K562 (cell line): ENCODE results near the gene IL21. TPM values are rescaled to one million over a fixed set of nuclear protein-coding genes. Genes with fewer than 3 reads are reported as not detected.

Experiments
- C11orf30 ChIP-seq: fragments of 450-650 bp; IDR thresholded peaks from 2 replicates; pipeline ENCODE4 v1.6.1; 2016; ENCODE audit warnings: low read depth, mild to moderate bottlenecking
- CGGBP1 ChIP-seq: fragments of 250-450 bp; sonication (Bioruptor Pico); IDR thresholded peaks from 2 replicates; pipeline ENCODE4 v1.9.0; 2021; ENCODE audit warnings: mild to moderate bottlenecking
- CHAMP1 ChIP-seq: fragments of 450-650 bp; IDR thresholded peaks from 2 replicates; pipeline ENCODE4 v1.6.1; 2016; ENCODE audit warnings: mild to moderate bottlenecking
- E2F6 ChIP-seq, 2 experiments: IDR thresholded peaks; 2 replicates each; pipeline ENCODE4 v1.6.1; 2011; ENCODE audit warnings: borderline replicate concordance in 1 of 2, control low read depth in 1 of 2, low read depth in 1 of 2, low read length in 1 of 2, mild to moderate bottlenecking in 1 of 2, mixed read lengths in 1 of 2, moderate library complexity in 1 of 2; ENCODE audit not compliant: insufficient read depth in 1 of 2, insufficient read length in 1 of 2, poor library complexity in 1 of 2, severe bottlenecking in 1 of 2; ENCODE audit errors: extremely low read depth in 1 of 2
- EGR1 ChIP-seq: fragments of 450-650 bp; conservative IDR thresholded peaks from 2 replicates; pipeline ENCODE4 v1.6.1; 2017; ENCODE audit warnings: mild to moderate bottlenecking
- HDGF ChIP-seq: fragments of 450-650 bp; IDR thresholded peaks from 2 replicates; pipeline ENCODE4 v1.6.1; 2016
- MAX ChIP-seq: sonication (generic); formaldehyde crosslinking; IDR thresholded peaks from 2 replicates; pipeline ENCODE4 v1.9.0; 2022; ENCODE audit warnings: mild to moderate bottlenecking, missing genetic modification reagents
- MITF ChIP-seq: IDR thresholded peaks from 2 replicates; pipeline ENCODE4 v1.6.1; 2014; ENCODE audit warnings: antibody characterized with exemption
- MYC ChIP-seq, 2 experiments: fragments of 250-450 bp in 1 of 2; sonication (Bioruptor Pico) in 1 of 2; IDR thresholded peaks; 2 replicates each; pipeline versions ENCODE4 v1.5.1 to v1.6.1; 2012 to 2021; ENCODE audit warnings: low read depth in 2 of 2, borderline replicate concordance in 1 of 2, improper control_type of control experiment in 1 of 2, low read length in 1 of 2, mild to moderate bottlenecking in 1 of 2, moderate library complexity in 1 of 2
- PPARD ChIP-seq: fragments of 250-450 bp; sonication (Bioruptor Pico); IDR thresholded peaks from 2 replicates; pipeline ENCODE4 v1.8.0; 2022; ENCODE audit warnings: inconsistent platforms, mild to moderate bottlenecking, moderate library complexity
- RFX5 ChIP-seq: IDR thresholded peaks from 2 replicates; pipeline ENCODE4 v1.6.1; 2011; ENCODE audit warnings: low read depth, mild to moderate bottlenecking, improper control_type of control experiment, low read length
- SREBF2 ChIP-seq: sonication (generic); formaldehyde crosslinking; IDR thresholded peaks from 2 replicates; pipeline ENCODE4 v1.4.0; 2020; ENCODE audit warnings: mild to moderate bottlenecking, missing genetic modification reagents
- STAT5A ChIP-seq: IDR thresholded peaks from 2 replicates; pipeline ENCODE4 v1.6.1; 2012; ENCODE audit warnings: low read length, inconsistent platforms, borderline replicate concordance
- TCF15 ChIP-seq: fragments of 250-450 bp; sonication (Bioruptor Pico); IDR thresholded peaks from 2 replicates; pipeline ENCODE4 v1.8.0; 2022; ENCODE audit warnings: moderate library complexity, mild to moderate bottlenecking, inconsistent platforms
- TFAP4 ChIP-seq: sonication (generic); formaldehyde crosslinking; IDR thresholded peaks from 2 replicates; pipeline ENCODE4 v1.8.0; 2022; ENCODE audit warnings: missing genetic modification reagents, mild to moderate bottlenecking, moderate library complexity, borderline replicate concordance
- TOE1 ChIP-seq, 2 experiments: fragments of 450-650 bp in 1 of 2; sonication (generic) in 1 of 2; formaldehyde crosslinking in 1 of 2; IDR thresholded peaks; 2 replicates each; pipeline versions ENCODE4 v1.7.1 to v1.8.0; 2016 to 2022; ENCODE audit warnings: borderline replicate concordance in 2 of 2, mild to moderate bottlenecking in 2 of 2, antibody characterized with exemption in 1 of 2, inconsistent platforms in 1 of 2, low read depth in 1 of 2, missing genetic modification reagents in 1 of 2, moderate library complexity in 1 of 2
- ZKSCAN8 ChIP-seq: fragments of 200-800 bp; sonication (Bioruptor generic); IDR thresholded peaks from 2 replicates; pipeline ENCODE4 v1.6.1; 2016; ENCODE audit warnings: missing genetic modification characterization, missing compliant biosample characterization
- ZNF184 ChIP-seq: sonication (generic); formaldehyde crosslinking; IDR thresholded peaks from 2 replicates; pipeline ENCODE4 v1.5.0; 2020; ENCODE audit warnings: missing genetic modification reagents
- ZNF785 ChIP-seq: fragments of 250-450 bp; sonication (Bioruptor Pico); IDR thresholded peaks from 2 replicates; pipeline ENCODE4 v1.4.0; 2020; ENCODE audit warnings: mild to moderate bottlenecking
- polyA plus RNA-seq, 8 experiments: library from polyadenylated mRNA; depleted of rRNA in 4 of 8; stranded (reverse) in 5 of 8; unstranded in 3 of 8; fragments of >200 nt; fragmentation: Nextera tagmentation in 2 of 8; fragmentation: Illumina TruSeq in 1 of 8; extraction: Ambion mirVana in 2 of 8; extraction: Trizol in 1 of 8; gene quantifications; 2 replicates each; pipeline versions ENCODE4 v1.2.1 to v1.2.3, GENCODE V29; 2011 to 2014; ENCODE audit warnings: inconsistent platforms in 1 of 8, missing spikeins in 1 of 8
- total RNA-seq, 7 experiments: library from RNA; depleted of rRNA in 6 of 7; stranded (reverse); fragments of >200 nt in 6 of 7; fragmentation: Illumina TruSeq in 2 of 7; extraction: Trizol in 2 of 7; gene quantifications; 2 replicates each; pipeline versions ENCODE4 v1.2.1 to v1.2.3, GENCODE V29; 2011 to 2021; ENCODE audit warnings: low replicate concordance in 1 of 7

The IL21 gene
- total and polyA plus RNA-seq, 9 of the 15 experiments (the other 6 are each of a cell fraction or from before 2014, with no cell fraction given) = not detected

GRCh38 chr4:122602277-122603142 lies 18.4 kb downstream of the IL21 start (continued):
- no peak for TF ChIP-seq ZNF184
- no peak for TF ChIP-seq HDGF
- TF ChIP-seq MITF = no peak
- TF ChIP-seq CGGBP1 (CRISPR knock-in tag) = no peak
- no peak for TF ChIP-seq TFAP4 (CRISPR knock-in tag)
- no peak for TF ChIP-seq ZKSCAN8 (CRISPR knock-in tag)
- TF ChIP-seq C11orf30 = no peak
- TF ChIP-seq TCF15 (CRISPR knock-in tag) = no peak
- no peak for TF ChIP-seq E2F6 (IDR thresholded peaks at IDR 0.05; ENCODE audit: borderline replicate concordance in 1 of 2, extremely low read depth in 1 of 2, insufficient read depth in 1 of 2, insufficient read length in 1 of 2, low read depth in 1 of 2, low read length in 1 of 2, poor library complexity in 1 of 2, severe bottlenecking in 1 of 2)
- TF ChIP-seq CHAMP1 = 0 out of 2 replicates have a peak, but pooled peaks have one; percentile 59
- no peak for TF ChIP-seq MAX (CRISPR knock-in tag)
- TF ChIP-seq MYC (IDR thresholded peaks at IDR 0.05; ENCODE audit: low read depth, low read length) = no peak; the same call in 1 of the 2 replicates
- TF ChIP-seq MYC (CRISPR knock-in tag; IDR thresholded peaks at IDR 0.05; ENCODE audit: borderline replicate concordance, low read depth) = no peak
- no peak for TF ChIP-seq PPARD (CRISPR knock-in tag)
- TF ChIP-seq RFX5 = no peak
- TF ChIP-seq TOE1 (IDR thresholded peaks at IDR 0.05; ENCODE audit: borderline replicate concordance) = no peak
- no peak for TF ChIP-seq TOE1 (CRISPR knock-in tag; IDR thresholded peaks at IDR 0.05; ENCODE audit: borderline replicate concordance, low read depth)
- no peak for TF ChIP-seq ZNF785 (CRISPR knock-in tag)
- TF ChIP-seq SREBF2 = no peak
- no peak for TF ChIP-seq EGR1
- TF ChIP-seq STAT5A = no peak
